Measurements from ENCODE around the gene CFAP74.
A peak's percentile ranks its signal among the peaks of the same experiment; 100 is the strongest.
"Not testable (repeated sequence)": the region's sequence is repeated elsewhere in the genome, so short reads cannot be mapped to it uniquely, and the experiment has no call there.

Gene CFAP74

DNA sequence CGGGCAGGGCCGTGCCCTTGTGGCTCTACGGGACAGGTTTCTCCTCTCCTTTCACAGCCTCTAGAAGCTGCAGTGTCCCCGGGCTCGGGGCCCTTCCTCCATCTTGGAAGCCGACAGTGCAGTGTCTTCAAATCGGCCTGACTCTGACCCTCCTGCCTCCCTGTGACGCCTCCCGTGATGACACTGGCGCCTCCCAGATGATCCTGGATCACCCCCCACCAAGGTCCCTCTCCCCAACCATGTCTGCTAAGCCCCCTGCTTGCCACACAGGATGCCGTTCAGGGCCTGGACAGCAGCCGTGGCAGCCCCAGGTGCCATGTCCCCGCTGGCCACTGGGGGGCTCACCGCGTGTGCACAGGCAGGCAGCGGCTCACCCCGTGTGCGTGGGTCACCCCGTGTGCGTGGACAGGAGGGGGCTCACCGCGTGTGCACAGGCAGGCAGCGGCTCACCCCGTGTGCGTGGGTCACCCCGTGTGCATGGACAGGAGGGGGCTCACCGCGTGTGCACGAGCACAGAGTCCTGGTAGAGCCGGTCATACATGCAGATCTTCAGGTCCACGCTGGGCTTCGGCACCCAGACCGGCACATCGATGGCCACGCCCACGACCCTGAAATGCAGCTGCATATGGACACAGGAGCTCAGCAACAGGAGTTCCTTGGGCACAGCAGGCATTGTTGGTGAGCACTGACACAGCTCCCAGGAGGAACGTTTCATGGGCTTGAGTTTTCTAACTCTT, 59.6 kb downstream of the CFAP74 start:
- peak; percentile 47 to 58 for DNase-seq

DNA sequence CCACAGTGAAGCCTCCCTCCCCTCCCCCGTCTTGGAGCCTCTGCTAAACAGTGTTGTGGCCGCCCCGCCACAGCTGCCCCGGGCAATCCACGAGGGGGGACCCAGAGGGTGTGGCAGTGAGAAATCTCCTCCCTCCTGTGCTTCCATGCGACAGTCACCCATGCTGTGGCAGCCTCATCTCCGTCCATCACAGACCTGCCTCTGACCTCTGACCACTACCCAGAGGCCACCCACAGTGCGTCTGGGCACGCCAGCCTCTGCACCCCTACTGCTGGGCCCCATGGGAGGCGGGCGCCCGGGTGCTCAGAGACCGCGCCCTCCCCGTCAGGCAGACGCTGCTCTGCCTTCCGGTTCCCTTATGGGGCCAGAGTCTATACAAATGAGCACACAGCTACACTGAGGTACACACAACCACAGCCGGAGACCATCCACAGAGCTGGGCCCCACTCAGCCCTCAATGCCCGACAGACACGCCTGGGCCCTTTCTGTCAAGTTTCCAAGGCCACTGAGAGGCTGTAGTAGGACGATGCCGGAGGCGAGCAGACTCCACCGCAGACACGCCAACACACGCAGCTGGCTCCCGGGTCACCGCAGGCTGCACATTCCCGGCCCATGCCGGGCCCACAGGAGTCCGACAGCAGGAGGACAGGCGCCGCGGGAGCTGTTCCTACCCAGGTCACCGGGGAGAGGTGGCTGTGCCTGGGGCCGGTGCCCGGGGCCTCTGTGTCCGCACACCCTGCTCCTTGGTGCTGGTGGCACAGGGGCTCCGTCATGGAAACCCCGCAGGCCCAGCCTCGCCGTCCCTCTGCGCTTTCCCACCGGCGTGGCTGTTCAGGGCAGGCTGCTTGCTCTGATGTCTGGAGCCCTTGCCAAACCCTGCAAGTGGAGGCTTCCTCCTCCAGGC, 60.6 kb downstream of the CFAP74 start:
- no peak for DNase-seq

DNA sequence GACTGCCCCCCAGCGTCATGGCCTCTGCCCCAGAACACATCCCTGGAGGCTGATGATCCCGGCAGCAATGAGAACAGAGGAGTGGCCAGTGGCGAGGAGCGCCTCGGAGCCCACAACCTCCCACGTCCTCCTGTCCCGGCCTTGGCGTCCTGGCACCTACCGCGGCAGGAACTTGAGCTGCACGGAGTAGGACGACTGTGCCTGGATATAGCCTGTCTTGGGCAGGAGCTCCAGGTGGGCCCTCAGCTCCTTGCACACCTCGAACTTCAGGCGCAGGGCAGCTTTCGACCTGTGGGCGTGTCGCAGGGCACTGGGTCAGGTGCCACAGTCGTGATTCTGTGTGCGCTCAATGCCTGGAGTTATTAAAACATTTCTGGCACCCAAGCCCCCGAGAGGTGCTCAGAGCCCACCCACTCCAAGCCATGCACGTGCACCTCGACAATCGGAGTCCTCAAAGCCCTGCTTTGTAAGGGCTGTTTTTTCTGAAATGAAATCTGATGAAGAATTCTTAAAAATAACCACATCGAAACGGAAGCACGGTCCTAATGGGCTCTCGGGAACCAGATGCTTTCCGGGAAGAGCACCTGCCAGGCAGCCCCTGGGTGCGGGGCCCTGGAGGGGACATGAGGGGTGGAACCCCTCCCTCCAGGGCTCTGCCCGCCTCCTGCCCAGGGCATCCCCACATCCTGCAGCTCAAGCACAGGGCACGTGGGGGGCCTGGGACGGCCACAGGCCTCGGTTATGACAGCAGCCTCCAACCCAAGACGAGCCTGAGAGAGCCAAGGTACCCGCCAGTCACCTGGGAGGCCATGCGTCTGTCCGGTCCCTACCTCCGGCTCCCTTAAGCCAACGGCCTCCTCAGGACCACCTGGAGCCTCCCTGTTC, 61.5 kb downstream of the CFAP74 start:
- DNase-seq, result no peak

GRCh38 chr1:1941211-1941841, 62.3 kb downstream of the CFAP74 start:
- no peak for DNase-seq

DNA sequence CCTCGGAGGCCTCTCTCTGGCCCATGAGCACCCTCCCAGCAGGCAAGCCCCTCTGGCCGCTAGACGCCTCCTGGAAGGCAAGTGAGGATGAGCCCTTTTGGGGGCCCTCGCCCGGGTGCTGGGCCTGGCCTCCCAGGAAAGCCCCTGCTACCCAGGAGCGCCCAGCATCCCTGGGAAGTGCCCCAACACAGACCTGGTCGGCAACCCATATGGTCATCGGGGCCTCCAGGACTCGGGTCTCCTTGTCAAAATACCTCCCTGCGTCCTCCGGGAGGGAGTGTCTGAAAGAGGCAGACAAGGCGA, 63.5 kb downstream of the CFAP74 start:
- no peak for DNase-seq

DNA sequence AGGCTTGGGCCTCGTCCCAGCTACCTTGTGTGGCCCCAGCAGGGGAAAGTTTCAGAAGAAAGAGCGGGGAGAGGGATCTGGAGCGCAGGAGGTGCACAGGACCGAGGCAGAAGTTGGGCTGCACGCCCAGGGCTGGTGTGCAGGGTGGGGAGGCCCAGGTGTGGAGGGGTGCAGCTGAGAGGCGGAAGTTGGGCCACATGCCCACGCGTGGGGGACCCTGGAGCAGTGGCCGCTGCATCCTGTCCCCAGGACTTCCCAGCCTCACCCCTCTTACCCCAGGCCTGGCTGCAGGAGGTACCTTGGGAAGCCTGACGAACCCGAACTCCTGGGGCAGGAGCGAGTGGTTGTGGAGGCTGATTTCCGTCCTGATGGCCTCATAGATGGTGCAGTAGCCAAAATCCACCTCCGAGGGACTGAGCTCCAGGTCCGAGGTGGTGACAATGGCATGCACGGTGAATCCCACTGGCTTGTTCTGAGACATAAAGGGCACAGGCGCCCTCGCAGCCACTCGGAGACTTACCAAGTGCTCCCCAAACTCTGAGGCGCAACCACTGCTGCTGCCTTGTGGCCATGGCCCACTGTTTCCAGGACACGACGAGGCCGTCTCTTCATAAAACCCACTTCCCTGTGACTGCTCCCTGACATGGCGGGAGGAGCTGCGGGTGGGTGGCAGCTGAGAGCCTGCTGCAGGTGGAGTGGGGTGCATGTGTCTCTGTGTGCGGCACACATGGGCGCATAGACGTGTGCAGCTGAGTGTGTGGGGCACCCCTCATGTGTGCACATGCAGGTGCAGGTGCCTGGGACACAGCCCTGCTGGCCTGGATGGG, 64.1 kb downstream of the CFAP74 start:
- no peak for DNase-seq

DNA sequence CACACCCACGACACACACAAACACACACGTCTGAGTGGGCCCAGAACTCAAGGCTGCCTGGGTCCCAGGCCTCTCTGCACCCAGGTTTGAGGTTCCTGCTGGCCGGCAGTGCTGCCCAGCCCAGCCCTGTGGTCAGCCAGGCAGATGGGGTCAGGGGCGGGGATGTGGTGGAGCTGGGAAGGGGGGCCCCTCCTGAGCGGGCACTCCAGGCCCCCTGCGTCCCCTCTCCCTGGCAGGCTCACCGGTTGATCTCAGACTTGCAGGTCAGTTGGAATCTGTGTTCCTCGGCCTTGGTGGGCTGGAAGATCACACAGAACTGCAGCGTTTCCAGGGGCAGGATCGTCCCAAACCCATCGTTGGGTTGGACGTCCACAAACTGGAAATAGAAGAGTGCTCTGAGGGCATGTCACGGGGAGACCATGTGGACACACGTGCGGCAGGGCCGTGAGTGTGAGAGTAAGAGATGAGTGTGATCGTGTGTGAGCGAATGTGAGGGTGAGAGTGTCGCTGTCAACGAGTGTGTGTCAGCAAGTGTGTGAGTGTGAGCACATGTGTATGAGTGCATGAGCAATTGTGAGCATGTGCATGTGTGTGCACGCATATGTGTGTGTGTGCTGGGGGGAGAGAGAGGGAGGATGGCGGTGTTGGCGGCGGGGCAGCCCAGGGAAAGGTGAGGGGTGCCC, 64.8 kb downstream of the CFAP74 start:
- DNase-seq, result no peak

GRCh38 chr1:1938276-1938573, 65.4 kb downstream of the CFAP74 start:
- DNase-seq, result no peak

DNA sequence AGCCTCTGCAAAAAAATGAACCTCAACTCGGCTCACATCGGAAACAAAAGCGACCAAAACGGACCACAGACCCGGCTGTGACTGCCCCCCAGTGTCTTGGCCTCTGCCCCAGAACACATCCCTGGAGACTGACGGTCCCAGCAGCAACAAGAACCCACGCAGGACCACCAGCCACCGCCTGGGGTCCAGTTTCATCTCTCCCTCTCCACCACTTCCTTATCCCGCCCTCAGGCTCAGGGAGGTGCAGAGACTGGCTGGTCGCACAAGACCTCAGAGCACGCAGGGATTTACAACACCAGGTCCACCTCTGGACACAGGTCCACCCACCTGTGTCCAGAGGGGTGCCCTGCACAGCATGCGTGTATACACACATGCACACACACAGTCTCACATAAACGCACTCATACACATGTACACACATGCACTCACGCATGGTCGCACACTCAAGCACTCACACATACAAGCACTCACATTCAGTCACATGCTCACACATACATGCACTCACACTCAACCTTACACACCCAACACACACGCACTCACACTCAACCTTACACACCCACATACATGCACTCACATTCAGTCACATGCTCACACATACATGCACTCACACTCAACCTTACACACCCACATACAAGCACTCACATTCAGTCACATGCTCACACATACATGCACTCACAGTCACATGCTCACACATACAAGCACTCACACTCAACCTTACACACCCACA, 65.9 kb downstream of the CFAP74 start:
- no peak for DNase-seq

DNA sequence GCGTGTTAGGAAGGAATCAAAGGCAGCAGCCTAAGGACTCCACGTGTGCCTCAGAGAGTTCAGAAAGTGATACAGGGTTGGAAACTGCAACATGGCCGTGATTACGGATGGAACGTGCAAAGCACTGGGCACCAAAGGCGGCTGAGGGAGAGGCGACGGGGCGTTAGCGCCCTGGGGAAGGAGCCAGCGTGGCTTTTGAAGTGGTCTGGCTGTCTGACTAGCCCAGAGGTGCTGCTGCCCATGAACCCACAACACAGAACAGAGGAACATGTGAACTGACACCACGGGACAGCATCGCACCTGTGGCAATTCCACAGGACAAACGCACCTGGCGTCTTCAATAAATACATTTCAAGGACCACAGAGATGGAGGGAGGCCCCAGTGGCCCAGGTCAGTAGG, 66.5 kb downstream of the CFAP74 start:
- DNase-seq, result no peak

DNA sequence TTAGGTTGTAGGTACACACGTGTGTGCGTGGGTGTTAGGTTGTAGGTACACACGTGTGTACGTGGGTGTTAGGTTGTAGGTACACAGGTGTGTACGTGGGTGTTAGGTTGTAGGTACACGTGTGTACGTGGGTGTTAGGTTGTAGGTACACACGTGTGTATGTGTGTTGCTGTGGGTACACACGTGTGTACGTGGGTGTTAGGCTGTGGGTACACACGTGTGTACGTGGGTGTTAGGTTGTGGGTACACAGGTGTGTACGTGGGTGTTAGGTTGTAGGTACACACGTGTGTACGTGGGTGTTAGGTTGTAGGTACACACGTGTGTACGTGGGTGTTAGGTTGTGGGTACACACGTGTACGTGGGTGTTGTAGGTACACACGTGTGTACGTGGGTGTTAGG, 68.7 kb downstream of the CFAP74 start:
- not testable (repeated sequence) for DNase-seq

GRCh38 chr1:1929639-1930545, 73.7 kb downstream of the CFAP74 start:
- DNase-seq, result no peak

DNA sequence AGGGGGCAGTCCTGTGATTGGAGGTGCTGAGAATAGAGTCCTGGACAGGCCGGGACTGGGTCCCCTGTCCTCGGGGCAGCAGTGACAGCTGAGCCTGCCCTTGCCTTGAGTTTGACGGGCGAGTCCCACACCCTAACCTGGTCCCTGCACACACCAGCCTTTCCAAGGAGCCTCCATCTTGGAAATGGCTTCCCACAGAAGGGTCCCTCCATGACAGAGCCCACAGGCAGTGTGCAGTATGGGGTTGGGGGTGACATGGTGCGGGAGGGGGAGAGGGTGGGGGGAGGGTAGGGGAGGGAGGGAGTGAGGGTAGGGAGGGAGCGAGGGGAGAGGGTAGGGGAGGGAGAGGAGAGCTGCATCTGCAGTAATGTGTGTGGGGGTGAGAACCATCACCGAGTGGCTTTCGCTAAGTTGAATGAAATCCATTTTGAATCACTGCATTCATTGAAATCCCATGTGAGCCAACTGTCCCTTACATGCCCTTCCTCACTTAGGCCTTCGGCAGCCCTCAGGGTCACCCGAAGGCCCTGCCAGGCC, 74.4 kb downstream of the CFAP74 start:
- no peak for DNase-seq

DNA sequence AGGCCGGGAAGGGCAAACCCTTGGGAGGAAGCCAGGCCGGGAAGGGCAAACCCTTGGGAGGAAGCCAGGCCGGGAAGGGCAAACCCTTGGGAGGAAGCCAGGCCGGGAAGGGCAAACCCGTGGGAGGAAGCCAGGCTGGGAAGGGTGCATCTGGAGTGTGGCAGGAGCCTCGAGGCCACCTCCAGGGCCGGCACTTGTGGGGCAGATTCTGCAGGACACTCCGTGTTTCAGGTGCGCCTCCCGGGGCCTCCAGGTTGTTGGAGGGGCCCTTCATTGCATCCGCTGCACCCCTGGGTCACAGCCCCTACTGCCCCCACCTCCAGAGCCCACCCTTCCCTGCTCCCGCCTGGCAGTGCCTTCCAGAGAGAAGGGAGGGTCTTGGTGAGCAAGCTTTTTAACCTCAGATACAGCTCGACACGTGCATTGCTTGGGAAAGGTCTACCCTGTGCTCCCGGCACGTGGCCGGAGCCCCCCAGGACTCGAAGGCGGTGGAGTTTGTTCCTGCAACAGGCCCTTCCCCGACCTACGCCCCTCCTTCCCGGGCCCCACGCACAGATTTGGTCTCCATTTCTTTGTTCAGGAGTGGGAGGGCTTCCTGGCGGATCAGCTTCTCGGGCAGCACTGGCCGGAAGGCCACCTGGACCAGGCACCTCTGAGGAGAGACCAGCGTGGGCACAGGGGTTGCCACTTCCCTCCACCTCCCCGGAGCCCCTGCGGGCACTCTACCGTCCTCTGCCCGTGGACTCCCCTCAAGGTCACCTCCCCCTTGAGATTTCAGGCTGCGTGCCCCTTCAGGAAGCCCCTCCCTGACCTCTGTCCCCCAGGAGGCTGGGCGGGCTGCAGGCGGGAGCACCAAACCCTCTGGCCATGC, 75.1 kb downstream of the CFAP74 start:
- DNase-seq, result no peak

- no peak for DNase-seq
These were observed 75.8 kb downstream of the CFAP74 start for GRCh38 chr1:1927751-1928150.

DNA sequence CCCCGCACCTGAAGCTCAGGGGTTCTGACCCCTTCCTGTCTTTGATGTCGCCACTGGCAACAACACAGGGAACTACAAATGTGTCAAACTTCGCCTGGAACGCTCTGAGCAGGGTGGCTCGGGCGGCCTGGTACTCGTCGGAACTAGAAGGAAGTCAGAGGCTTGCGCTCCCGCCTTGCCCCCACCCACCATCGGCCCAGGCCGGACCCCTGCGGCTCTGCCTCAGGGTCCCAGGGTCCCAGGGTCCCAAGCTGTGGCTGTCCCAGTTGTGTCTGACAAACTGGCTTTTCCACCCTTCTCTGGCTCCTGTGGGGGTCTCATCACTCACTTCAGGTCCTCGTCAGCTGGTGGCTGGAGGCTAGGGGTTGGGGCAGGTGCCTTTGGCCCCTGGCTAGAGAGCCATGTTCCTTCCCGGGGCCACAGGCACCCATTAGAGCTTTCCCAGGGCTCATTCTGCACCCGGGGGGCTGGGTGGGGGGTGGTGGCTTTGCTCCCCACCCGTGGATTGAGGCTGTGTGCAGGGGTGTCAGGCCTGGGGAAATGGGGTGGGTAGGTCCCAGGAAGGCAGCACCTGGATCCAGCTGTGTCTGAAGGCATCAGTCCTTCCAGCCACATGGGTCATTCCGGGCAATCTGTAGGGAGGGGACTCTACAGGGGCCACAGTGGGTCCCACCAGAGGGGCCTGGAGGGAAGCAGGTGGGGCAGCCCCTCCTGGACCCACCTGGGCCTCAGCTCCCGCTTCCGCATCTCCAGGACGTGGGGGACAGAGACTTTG, 76.5 kb downstream of the CFAP74 start:
- no peak for DNase-seq

- no peak for DNase-seq
These were observed 77.2 kb downstream of the CFAP74 start for GRCh38 chr1:1926346-1926811.
